HEK293 (cell line): ENCODE measurements around the gene CACNG7.

ENCODE experiments used
- KLF7 ChIP-seq: fragments of 450-650 bp; formaldehyde crosslinking; IDR thresholded peaks from 2 replicates; pipeline ENCODE4 v1.5.1; 2016; ENCODE audit warnings: missing biosample characterization, missing genetic modification characterization, borderline replicate concordance
- ZBTB8A ChIP-seq: fragments of 450-650 bp; formaldehyde crosslinking; IDR thresholded peaks from 2 replicates; pipeline ENCODE4 v1.5.1; 2016; ENCODE audit warnings: missing biosample characterization, missing genetic modification characterization
- ZNF121 ChIP-seq: fragments of 450-650 bp; formaldehyde crosslinking; IDR thresholded peaks from 2 replicates; pipeline ENCODE4 v1.5.1; 2016; ENCODE audit warnings: missing biosample characterization, missing genetic modification characterization
- ZNF24 ChIP-seq: fragments of 450-650 bp; formaldehyde crosslinking; IDR thresholded peaks from 2 replicates; pipeline ENCODE4 v1.5.1; 2016; ENCODE audit warnings: missing biosample characterization, missing genetic modification characterization
- ZNF302 ChIP-seq: fragments of 450-650 bp; formaldehyde crosslinking; IDR thresholded peaks from 2 replicates; pipeline ENCODE4 v1.5.1; 2016; ENCODE audit warnings: missing biosample characterization, missing genetic modification characterization, low read depth
- TF ChIP-seq, protein P1 (sequence below): fragments of 450-650 bp; formaldehyde crosslinking; IDR thresholded peaks from 2 replicates; pipeline ENCODE4 v1.5.1; 2016; ENCODE audit warnings: missing biosample characterization, missing genetic modification characterization, low read depth
- TF ChIP-seq, protein P2 (sequence below): fragments of 450-650 bp; formaldehyde crosslinking; IDR thresholded peaks from 2 replicates; pipeline ENCODE4 v1.5.1; 2016; ENCODE audit warnings: missing biosample characterization, missing genetic modification characterization
- TF ChIP-seq, protein P3 (sequence below): fragments of 450-650 bp; formaldehyde crosslinking; IDR thresholded peaks from 2 replicates; pipeline ENCODE4 v1.5.1; 2017; ENCODE audit warnings: missing biosample characterization, missing genetic modification characterization
- TF ChIP-seq, protein P4 (sequence below): fragments of 450-650 bp; formaldehyde crosslinking; IDR thresholded peaks from 2 replicates; pipeline ENCODE4 v1.5.1; 2016; ENCODE audit warnings: missing biosample characterization, missing genetic modification characterization
- TF ChIP-seq, protein P5 (sequence below): IDR thresholded peaks from 2 replicates; pipeline ENCODE4 v1.6.1; 2011; ENCODE audit warnings: mild to moderate bottlenecking, low read depth, low read length, borderline replicate concordance
- TF ChIP-seq, protein P6 (sequence below): fragments of 450-650 bp; formaldehyde crosslinking; IDR thresholded peaks from 2 replicates; pipeline ENCODE4 v1.5.0; 2017; ENCODE audit warnings: missing biosample characterization, missing genetic modification characterization, borderline replicate concordance

DNA sequence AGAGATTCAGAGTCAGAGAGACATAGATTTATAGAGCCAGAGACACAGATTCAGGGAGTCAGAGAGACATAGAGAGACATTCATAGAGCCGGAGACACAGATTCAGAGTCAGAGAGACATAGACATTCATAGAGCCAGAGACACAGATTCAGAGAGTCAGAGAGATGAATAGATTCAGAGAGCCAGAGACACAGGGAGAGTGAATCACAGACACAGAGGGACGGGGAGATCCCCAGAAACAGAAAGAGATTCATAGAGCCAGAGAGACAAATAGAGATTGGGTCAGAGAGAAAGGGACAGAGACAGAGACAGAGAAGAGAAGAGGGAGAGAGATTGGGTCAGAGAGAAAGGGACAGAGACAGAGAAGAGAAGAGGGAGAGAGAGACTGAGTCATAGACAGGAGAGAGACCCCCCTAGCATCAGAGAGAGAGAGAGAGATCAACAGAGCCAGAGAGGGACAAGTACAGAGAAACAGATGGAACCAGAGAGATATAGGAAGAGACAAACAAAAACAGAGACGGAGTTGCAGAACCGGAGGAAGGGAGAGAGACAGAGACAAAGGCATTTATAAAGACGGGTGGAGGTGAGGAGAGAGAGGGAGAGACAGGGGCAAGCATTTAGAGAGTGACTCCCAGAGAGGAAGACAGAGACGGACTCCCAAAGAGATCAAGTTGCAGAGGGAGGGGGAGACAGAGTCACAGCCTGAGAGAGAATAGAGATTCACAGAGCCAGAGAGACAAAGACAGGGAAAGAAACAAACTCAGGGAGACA, 28.2 kb upstream of the CACNG7 start:
- TF ChIP-seq, protein P1, sequence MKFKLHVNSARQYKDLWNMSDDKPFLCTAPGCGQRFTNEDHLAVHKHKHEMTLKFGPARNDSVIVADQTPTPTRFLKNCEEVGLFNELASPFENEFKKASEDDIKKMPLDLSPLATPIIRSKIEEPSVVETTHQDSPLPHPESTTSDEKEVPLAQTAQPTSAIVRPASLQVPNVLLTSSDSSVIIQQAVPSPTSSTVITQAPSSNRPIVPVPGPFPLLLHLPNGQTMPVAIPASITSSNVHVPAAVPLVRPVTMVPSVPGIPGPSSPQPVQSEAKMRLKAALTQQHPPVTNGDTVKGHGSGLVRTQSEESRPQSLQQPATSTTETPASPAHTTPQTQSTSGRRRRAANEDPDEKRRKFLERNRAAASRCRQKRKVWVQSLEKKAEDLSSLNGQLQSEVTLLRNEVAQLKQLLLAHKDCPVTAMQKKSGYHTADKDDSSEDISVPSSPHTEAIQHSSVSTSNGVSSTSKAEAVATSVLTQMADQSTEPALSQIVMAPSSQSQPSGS (tag by site-specific recombination): no peak
- TF ChIP-seq ZNF24 (no peak), ZBTB8A (tag by site-specific recombination) (no peak), ZNF121 (tag by site-specific recombination) (no peak), ZNF302 (tag by site-specific recombination) (no peak), KLF7 (tag by site-specific recombination) (no peak)
- TF ChIP-seq, protein P2, sequence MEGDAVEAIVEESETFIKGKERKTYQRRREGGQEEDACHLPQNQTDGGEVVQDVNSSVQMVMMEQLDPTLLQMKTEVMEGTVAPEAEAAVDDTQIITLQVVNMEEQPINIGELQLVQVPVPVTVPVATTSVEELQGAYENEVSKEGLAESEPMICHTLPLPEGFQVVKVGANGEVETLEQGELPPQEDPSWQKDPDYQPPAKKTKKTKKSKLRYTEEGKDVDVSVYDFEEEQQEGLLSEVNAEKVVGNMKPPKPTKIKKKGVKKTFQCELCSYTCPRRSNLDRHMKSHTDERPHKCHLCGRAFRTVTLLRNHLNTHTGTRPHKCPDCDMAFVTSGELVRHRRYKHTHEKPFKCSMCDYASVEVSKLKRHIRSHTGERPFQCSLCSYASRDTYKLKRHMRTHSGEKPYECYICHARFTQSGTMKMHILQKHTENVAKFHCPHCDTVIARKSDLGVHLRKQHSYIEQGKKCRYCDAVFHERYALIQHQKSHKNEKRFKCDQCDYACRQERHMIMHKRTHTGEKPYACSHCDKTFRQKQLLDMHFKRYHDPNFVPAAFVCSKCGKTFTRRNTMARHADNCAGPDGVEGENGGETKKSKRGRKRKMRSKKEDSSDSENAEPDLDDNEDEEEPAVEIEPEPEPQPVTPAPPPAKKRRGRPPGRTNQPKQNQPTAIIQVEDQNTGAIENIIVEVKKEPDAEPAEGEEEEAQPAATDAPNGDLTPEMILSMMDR (tag by site-specific recombination): no peak
- TF ChIP-seq, protein P3, sequence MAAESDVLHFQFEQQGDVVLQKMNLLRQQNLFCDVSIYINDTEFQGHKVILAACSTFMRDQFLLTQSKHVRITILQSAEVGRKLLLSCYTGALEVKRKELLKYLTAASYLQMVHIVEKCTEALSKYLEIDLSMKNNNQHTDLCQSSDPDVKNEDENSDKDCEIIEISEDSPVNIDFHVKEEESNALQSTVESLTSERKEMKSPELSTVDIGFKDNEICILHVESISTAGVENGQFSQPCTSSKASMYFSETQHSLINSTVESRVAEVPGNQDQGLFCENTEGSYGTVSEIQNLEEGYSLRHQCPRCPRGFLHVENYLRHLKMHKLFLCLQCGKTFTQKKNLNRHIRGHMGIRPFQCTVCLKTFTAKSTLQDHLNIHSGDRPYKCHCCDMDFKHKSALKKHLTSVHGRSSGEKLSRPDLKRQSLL (tag by site-specific recombination): no peak
- TF ChIP-seq, protein P4, sequence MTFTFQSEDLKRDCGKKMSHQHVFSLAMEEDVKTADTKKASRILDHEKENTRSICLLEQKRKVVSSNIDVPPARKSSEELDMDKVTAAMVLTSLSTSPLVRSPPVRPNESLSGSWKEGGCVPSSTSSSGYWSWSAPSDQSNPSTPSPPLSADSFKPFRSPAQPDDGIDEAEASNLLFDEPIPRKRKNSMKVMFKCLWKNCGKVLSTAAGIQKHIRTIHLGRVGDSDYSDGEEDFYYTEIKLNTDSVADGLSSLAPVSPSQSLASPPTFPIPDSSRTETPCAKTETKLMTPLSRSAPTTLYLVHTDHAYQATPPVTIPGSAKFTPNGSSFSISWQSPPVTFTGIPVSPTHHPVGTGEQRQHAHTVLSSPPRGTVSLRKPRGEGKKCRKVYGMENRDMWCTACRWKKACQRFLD (tag by site-specific recombination): no peak
- TF ChIP-seq, protein P5, sequence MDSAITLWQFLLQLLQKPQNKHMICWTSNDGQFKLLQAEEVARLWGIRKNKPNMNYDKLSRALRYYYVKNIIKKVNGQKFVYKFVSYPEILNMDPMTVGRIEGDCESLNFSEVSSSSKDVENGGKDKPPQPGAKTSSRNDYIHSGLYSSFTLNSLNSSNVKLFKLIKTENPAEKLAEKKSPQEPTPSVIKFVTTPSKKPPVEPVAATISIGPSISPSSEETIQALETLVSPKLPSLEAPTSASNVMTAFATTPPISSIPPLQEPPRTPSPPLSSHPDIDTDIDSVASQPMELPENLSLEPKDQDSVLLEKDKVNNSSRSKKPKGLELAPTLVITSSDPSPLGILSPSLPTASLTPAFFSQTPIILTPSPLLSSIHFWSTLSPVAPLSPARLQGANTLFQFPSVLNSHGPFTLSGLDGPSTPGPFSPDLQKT: no peak
- TF ChIP-seq, protein P6, sequence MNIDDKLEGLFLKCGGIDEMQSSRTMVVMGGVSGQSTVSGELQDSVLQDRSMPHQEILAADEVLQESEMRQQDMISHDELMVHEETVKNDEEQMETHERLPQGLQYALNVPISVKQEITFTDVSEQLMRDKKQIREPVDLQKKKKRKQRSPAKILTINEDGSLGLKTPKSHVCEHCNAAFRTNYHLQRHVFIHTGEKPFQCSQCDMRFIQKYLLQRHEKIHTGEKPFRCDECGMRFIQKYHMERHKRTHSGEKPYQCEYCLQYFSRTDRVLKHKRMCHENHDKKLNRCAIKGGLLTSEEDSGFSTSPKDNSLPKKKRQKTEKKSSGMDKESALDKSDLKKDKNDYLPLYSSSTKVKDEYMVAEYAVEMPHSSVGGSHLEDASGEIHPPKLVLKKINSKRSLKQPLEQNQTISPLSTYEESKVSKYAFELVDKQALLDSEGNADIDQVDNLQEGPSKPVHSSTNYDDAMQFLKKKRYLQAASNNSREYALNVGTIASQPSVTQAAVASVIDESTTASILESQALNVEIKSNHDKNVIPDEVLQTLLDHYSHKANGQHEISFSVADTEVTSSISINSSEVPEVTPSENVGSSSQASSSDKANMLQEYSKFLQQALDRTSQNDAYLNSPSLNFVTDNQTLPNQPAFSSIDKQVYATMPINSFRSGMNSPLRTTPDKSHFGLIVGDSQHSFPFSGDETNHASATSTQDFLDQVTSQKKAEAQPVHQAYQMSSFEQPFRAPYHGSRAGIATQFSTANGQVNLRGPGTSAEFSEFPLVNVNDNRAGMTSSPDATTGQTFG: no peak
